WTC11 (cell line): ENCODE results near the gene MEGF8. TPM values are rescaled to one million over a fixed set of nuclear protein-coding genes. Genes with fewer than 3 reads are reported as not detected.

Experiments used
- ARID4B ChIP-seq: sonication (generic); formaldehyde crosslinking; IDR thresholded peaks from 2 replicates; pipeline ENCODE4 v1.8.0; 2023; ENCODE audit warnings: missing genetic modification reagents, mild to moderate bottlenecking, borderline replicate concordance
- ATF1 ChIP-seq: sonication (generic); formaldehyde crosslinking; IDR thresholded peaks from 2 replicates; pipeline ENCODE4 v1.8.1; 2023; ENCODE audit warnings: mild to moderate bottlenecking, moderate library complexity, missing genetic modification reagents
- ETV6 ChIP-seq: sonication (generic); formaldehyde crosslinking; IDR thresholded peaks from 2 replicates; pipeline ENCODE4 v1.8.1; 2022; ENCODE audit warnings: mild to moderate bottlenecking, missing genetic modification reagents
- FOXK1 ChIP-seq: sonication (generic); formaldehyde crosslinking; IDR thresholded peaks from 2 replicates; pipeline ENCODE4 v1.8.0; 2022; ENCODE audit warnings: mild to moderate bottlenecking, moderate library complexity, missing genetic modification reagents
- FOXP1 ChIP-seq: sonication (generic); formaldehyde crosslinking; IDR thresholded peaks from 2 replicates; pipeline ENCODE4 v1.8.0; 2022; ENCODE audit warnings: missing genetic modification reagents, mild to moderate bottlenecking, moderate library complexity, borderline replicate concordance
- GTF2I ChIP-seq: fragments of 250-450 bp; sonication (Bioruptor Pico); conservative IDR thresholded peaks from 2 replicates; pipeline ENCODE4 v1.4.0; 2021; ENCODE audit warnings: mild to moderate bottlenecking
- HMGA2 ChIP-seq: fragments of 250-450 bp; sonication (Bioruptor Pico); IDR thresholded peaks from 2 replicates; pipeline ENCODE4 v1.4.0; 2021; ENCODE audit warnings: mild to moderate bottlenecking, moderate library complexity
- JUN ChIP-seq: sonication (generic); formaldehyde crosslinking; IDR thresholded peaks from 2 replicates; pipeline ENCODE4 v1.8.0; 2023; ENCODE audit warnings: mild to moderate bottlenecking, missing genetic modification reagents
- MAX ChIP-seq: sonication (generic); formaldehyde crosslinking; IDR thresholded peaks from 2 replicates; pipeline ENCODE4 v1.8.0; 2022; ENCODE audit warnings: mild to moderate bottlenecking, missing genetic modification reagents
- NFATC4 ChIP-seq: fragments of 250-450 bp; sonication (Bioruptor Pico); IDR thresholded peaks from 2 replicates; pipeline ENCODE4 v1.9.0; 2021; ENCODE audit warnings: mild to moderate bottlenecking
- NFE2L1 ChIP-seq: sonication (generic); formaldehyde crosslinking; IDR thresholded peaks from 2 replicates; pipeline ENCODE4 v1.8.1; 2023; ENCODE audit warnings: missing genetic modification reagents
- PRDM15 ChIP-seq: sonication (generic); formaldehyde crosslinking; IDR thresholded peaks from 2 replicates; pipeline ENCODE4 v1.8.0; 2022; ENCODE audit warnings: missing genetic modification reagents
- RELA ChIP-seq: sonication (generic); formaldehyde crosslinking; IDR thresholded peaks from 2 replicates; pipeline ENCODE4 v1.8.1; 2022; ENCODE audit warnings: missing genetic modification reagents, mild to moderate bottlenecking, borderline replicate concordance
- SP1 ChIP-seq: sonication (generic); formaldehyde crosslinking; conservative IDR thresholded peaks from 2 replicates; pipeline ENCODE4 v1.8.1; 2022; ENCODE audit warnings: missing genetic modification reagents
- USF1 ChIP-seq: sonication (generic); formaldehyde crosslinking; IDR thresholded peaks from 2 replicates; pipeline ENCODE4 v1.8.0; 2022; ENCODE audit warnings: mild to moderate bottlenecking, missing genetic modification reagents
- ZBTB43 ChIP-seq: sonication (generic); formaldehyde crosslinking; IDR thresholded peaks from 2 replicates; pipeline ENCODE4 v1.8.1; 2023; ENCODE audit warnings: mild to moderate bottlenecking, missing genetic modification reagents
- ZNF219 ChIP-seq: sonication (generic); formaldehyde crosslinking; IDR thresholded peaks from 2 replicates; pipeline ENCODE4 v1.8.0; 2023; ENCODE audit warnings: missing genetic modification reagents, mild to moderate bottlenecking, borderline replicate concordance
- ZNF396 ChIP-seq: fragments of 250-450 bp; sonication (Bioruptor Pico); IDR thresholded peaks from 2 replicates; pipeline ENCODE4 v1.8.0; 2021; ENCODE audit warnings: mild to moderate bottlenecking, moderate library complexity, borderline replicate concordance
- ZNF416 ChIP-seq: fragments of 250-450 bp; sonication (Bioruptor Pico); IDR thresholded peaks from 2 replicates; pipeline ENCODE4 v1.9.0; 2021; ENCODE audit warnings: mild to moderate bottlenecking, inconsistent platforms
- total RNA-seq: library from RNA; stranded (reverse); gene quantifications from 3 replicates; pipeline ENCODE4 v1.2.3, GENCODE V29; 2021
- TF ChIP-seq, protein P1 (sequence below): sonication (generic); formaldehyde crosslinking; IDR thresholded peaks from 2 replicates; pipeline ENCODE4 v1.8.0; 2023; ENCODE audit warnings: missing genetic modification reagents

MEGF8 gene
- total RNA-seq, 1 experiment from 2014 or later: 42.1 TPM

DNA sequence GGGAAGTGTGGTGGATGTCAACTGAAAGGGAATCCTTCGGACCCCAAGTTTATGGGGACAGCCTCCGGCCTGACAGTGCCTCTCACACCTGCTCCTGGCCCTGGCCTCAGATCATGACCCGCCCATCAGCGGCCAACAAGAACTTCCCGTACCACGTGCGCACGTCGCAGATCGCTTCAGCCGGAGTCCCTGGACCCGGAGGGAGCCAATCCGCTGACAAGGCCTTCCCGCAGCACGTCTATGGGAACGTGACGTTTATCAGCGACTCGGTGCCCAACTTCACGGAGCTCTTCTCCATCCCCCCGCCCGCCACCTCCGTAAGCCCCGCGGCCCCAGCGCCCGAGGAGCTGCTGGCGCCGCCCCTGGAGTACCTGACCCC lies 2.0 kb upstream of the MEGF8 start (continued):
- TF ChIP-seq USF1 (CRISPR knock-in tag) (peak; percentile 89), FOXP1 (0 out of 2 replicates have a peak, but pooled peaks have one; percentile 42), ZNF219 (no peak), FOXK1 (CRISPR knock-in tag) (peak; percentile 89), RELA (CRISPR knock-in tag) (no peak), ZNF396 (no peak), SP1 (peak; percentile 57; the same call in 1 of the 2 replicates), ETV6 (CRISPR knock-in tag) (peak; percentile 64; the same call in 1 of the 2 replicates), NFE2L1 (CRISPR knock-in tag) (peak; percentile 71; the same call in 1 of the 2 replicates), ATF1 (no peak), ARID4B (CRISPR knock-in tag) (no peak), MAX (CRISPR knock-in tag) (peak; percentile 96), ZBTB43 (CRISPR knock-in tag) (0 out of 2 replicates have a peak, but pooled peaks have one; percentile 42), NFATC4 (CRISPR knock-in tag) (no peak), ZNF416 (CRISPR knock-in tag) (no peak), HMGA2 (CRISPR knock-in tag) (no peak), PRDM15 (CRISPR knock-in tag) (peak; percentile 18; the same call in 1 of the 2 replicates), GTF2I (no peak), JUN (no peak)
- TF ChIP-seq, protein P1, sequence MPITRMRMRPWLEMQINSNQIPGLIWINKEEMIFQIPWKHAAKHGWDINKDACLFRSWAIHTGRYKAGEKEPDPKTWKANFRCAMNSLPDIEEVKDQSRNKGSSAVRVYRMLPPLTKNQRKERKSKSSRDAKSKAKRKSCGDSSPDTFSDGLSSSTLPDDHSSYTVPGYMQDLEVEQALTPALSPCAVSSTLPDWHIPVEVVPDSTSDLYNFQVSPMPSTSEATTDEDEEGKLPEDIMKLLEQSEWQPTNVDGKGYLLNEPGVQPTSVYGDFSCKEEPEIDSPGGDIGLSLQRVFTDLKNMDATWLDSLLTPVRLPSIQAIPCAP: 0 out of 2 replicates have a peak, but pooled peaks have one; percentile 33
